ENCODE results near the gene NNAT.
"Not testable (repeated sequence)": the region's sequence is repeated elsewhere in the genome, so short reads cannot be mapped to it uniquely, and the experiment has no call there.

NNAT gene

GRCh38 chr20:37552415-37552814 is 31.4 kb downstream of the NNAT start:
- Histone ChIP-seq H3K4me1 (ENCODE audit: insufficient read depth, low read length) (no peaks in the 10 kb centered on the region), H3K36me3 (ENCODE audit: insufficient read depth, low read length) (no peaks in the 10 kb centered on the region), H3K27me3 (ENCODE audit: insufficient read depth, low read length, poor library complexity) (peaks cover 17% of the 10 kb centered on the region), H3K27ac (ENCODE audit: low read length) (no peak overlapping the region), H3K9ac (ENCODE audit: low read depth, low read length) (no peak overlapping the region), H3K4me3 (ENCODE audit: low read depth in 1 of 2, low read length in 2 of 2) (no peak overlapping the region), H3K79me2 (ENCODE audit: insufficient read depth, low read length) (no peaks in the 10 kb centered on the region), H2AFZ (ENCODE audit: low read depth, low read length) (no peak overlapping the region), H4K20me1 (ENCODE audit: insufficient read depth, low read length) (no peaks in the 10 kb centered on the region), H3K4me2 (ENCODE audit: insufficient read depth, low read length) (no peak overlapping the region), H3K9me3 (ENCODE audit: insufficient read depth, low read length, severe bottlenecking) (no peaks in the 10 kb centered on the region)
- no peak for TF ChIP-seq EZH2 (IDR thresholded peaks at IDR 0.05; ENCODE audit: borderline replicate concordance, low read depth, low read length, severe bottlenecking)
- ATAC-seq (ENCODE audit: insufficient read depth, low read depth) (no peak), DNase-seq (no peak)

- DNase-seq; H3K9me3 ChIP-seq (ENCODE audit: insufficient read depth, low read length, severe bottlenecking); H3K4me2 ChIP-seq (ENCODE audit: insufficient read depth, low read length); ATAC-seq (ENCODE audit: insufficient read depth, low read depth); H3K9ac ChIP-seq (ENCODE audit: low read depth, low read length); H3K79me2 ChIP-seq (ENCODE audit: insufficient read depth, low read length); H3K36me3 ChIP-seq (ENCODE audit: insufficient read depth, low read length); H2AFZ ChIP-seq (ENCODE audit: low read depth, low read length); H3K4me3 ChIP-seq (ENCODE audit: low read depth in 1 of 2, low read length in 2 of 2); H3K27ac ChIP-seq (ENCODE audit: low read length); H4K20me1 ChIP-seq (ENCODE audit: insufficient read depth, low read length); H3K4me1 ChIP-seq (ENCODE audit: insufficient read depth, low read length): not testable (repeated sequence)
- H3K27me3 ChIP-seq (ENCODE audit: insufficient read depth, low read length, poor library complexity), result peaks cover 17% of the 10 kb centered on the region
These were observed 33.8 kb downstream of the NNAT start for GRCh38 chr20:37554721-37555298.

GRCh38 chr20:37556538-37556937 is 35.5 kb downstream of the NNAT start:
- H4K20me1 ChIP-seq (ENCODE audit: insufficient read depth, low read length), result no peaks in the 10 kb centered on the region
- TF ChIP-seq EZH2 (IDR thresholded peaks at IDR 0.05; ENCODE audit: borderline replicate concordance, low read depth, low read length, severe bottlenecking) (no peak), CTCF (IDR thresholded peaks at IDR 0.05; ENCODE audit: borderline replicate concordance, extremely low read depth, low read length, poor library complexity, severe bottlenecking) (no peak)
- peaks cover 20% of the 10 kb centered on the region for H3K27me3 ChIP-seq (ENCODE audit: insufficient read depth, low read length, poor library complexity)
- no peaks in the 10 kb centered on the region for H3K79me2 ChIP-seq (ENCODE audit: insufficient read depth, low read length)
- ATAC-seq (ENCODE audit: insufficient read depth, low read depth) (no peak), DNase-seq (no peak)
- H3K4me1 ChIP-seq (ENCODE audit: insufficient read depth, low read length), result no peaks in the 10 kb centered on the region
- no peaks in the 10 kb centered on the region for H3K36me3 ChIP-seq (ENCODE audit: insufficient read depth, low read length)
- H2AFZ ChIP-seq (ENCODE audit: low read depth, low read length), result no peak overlapping the region
- no peak overlapping the region for H3K4me3 ChIP-seq (ENCODE audit: low read depth in 1 of 2, low read length in 2 of 2)
- no peak overlapping the region for H3K27ac ChIP-seq (ENCODE audit: low read length)
- H3K9me3 ChIP-seq (ENCODE audit: insufficient read depth, low read length, severe bottlenecking), result no peaks in the 10 kb centered on the region
- H3K4me2 ChIP-seq (ENCODE audit: insufficient read depth, low read length), result no peak overlapping the region
- H3K9ac ChIP-seq (ENCODE audit: low read depth, low read length), result no peak overlapping the region

- Histone ChIP-seq H3K36me3 (ENCODE audit: insufficient read depth, low read length) (no peaks in the 10 kb centered on the region), H3K27ac (ENCODE audit: low read length) (no peak overlapping the region), H4K20me1 (ENCODE audit: insufficient read depth, low read length) (peaks cover 3% of the 10 kb centered on the region; the same call in 1 of the 2 replicates), H3K27me3 (ENCODE audit: insufficient read depth, low read length, poor library complexity) (peaks cover 14% of the 10 kb centered on the region), H3K4me3 (ENCODE audit: low read depth in 1 of 2, low read length in 2 of 2) (no peak overlapping the region), H3K79me2 (ENCODE audit: insufficient read depth, low read length) (no peaks in the 10 kb centered on the region), H3K4me1 (ENCODE audit: insufficient read depth, low read length) (no peaks in the 10 kb centered on the region), H3K9ac (ENCODE audit: low read depth, low read length) (no peak overlapping the region), H3K4me2 (ENCODE audit: insufficient read depth, low read length) (no peak overlapping the region), H3K9me3 (ENCODE audit: insufficient read depth, low read length, severe bottlenecking) (no peaks in the 10 kb centered on the region), H2AFZ (ENCODE audit: low read depth, low read length) (no peak overlapping the region)
- TF ChIP-seq CTCF (IDR thresholded peaks at IDR 0.05; ENCODE audit: borderline replicate concordance, extremely low read depth, low read length, poor library complexity, severe bottlenecking) (no peak), EZH2 (IDR thresholded peaks at IDR 0.05; ENCODE audit: borderline replicate concordance, low read depth, low read length, severe bottlenecking) (no peak)
- ATAC-seq (ENCODE audit: insufficient read depth, low read depth), result no peak
- DNase-seq, result no peak
These were observed 37.3 kb downstream of the NNAT start for GRCh38 chr20:37558306-37558705.
